ENCODE results near the gene CRTC1. TPM values are rescaled to one million over a fixed set of nuclear protein-coding genes. Genes with fewer than 3 reads are reported as not detected.

Gene CRTC1
- total and polyA plus RNA-seq, 2 of the 13 experiments (the other 11 are each of a cell fraction or from before 2014, with no cell fraction given) = 2.0 to 2.7 TPM

GRCh38 chr19:18742838-18743783 is 59.6 kb downstream of the CRTC1 start (continued):
- TF ChIP-seq REST (IDR thresholded peaks at IDR 0.05; ENCODE audit: borderline replicate concordance in 1 of 2, low read depth in 1 of 2, low read length in 2 of 2) (no peak), PRPF4 (IDR thresholded peaks at IDR 0.05; ENCODE audit: low read depth, low read length, poor library complexity, severe bottlenecking) (peak; percentile 77), HOXA3 (CRISPR knock-in tag; IDR thresholded peaks at IDR 0.05) (peak; percentile 44; the same call in 1 of the 2 replicates), ZBTB33 (CRISPR knock-in tag; IDR thresholded peaks at IDR 0.05) (peak; percentile 98), RFX1 (IDR thresholded peaks at IDR 0.05) (no peak), NFE2L2 (IDR thresholded peaks at IDR 0.05; ENCODE audit: low read length) (no peak), HINFP (CRISPR knock-in tag; IDR thresholded peaks at IDR 0.05; ENCODE audit: low read depth) (no peak), ARID4A (CRISPR knock-in tag; IDR thresholded peaks at IDR 0.05; ENCODE audit: borderline replicate concordance) (no peak), ZNF292 (CRISPR knock-in tag; IDR thresholded peaks at IDR 0.05; ENCODE audit: borderline replicate concordance, low read depth) (no peak), ZNF687 (CRISPR knock-in tag; IDR thresholded peaks at IDR 0.05) (peak; percentile 37; the same call in 1 of the 2 replicates)

All from HepG2 (cell line).